HG03175 (cell line): ENCODE measurements around the gene EYA2.

Experiments used
- ATAC-seq: cut with Tn5 transposase; IDR thresholded peaks from one replicate; pipeline ENCODE4 v1.9.1; 2021; ENCODE audit warnings: mild to moderate bottlenecking, moderate library complexity; ENCODE audit not compliant: unreplicated experiment

Gene EYA2

DNA sequence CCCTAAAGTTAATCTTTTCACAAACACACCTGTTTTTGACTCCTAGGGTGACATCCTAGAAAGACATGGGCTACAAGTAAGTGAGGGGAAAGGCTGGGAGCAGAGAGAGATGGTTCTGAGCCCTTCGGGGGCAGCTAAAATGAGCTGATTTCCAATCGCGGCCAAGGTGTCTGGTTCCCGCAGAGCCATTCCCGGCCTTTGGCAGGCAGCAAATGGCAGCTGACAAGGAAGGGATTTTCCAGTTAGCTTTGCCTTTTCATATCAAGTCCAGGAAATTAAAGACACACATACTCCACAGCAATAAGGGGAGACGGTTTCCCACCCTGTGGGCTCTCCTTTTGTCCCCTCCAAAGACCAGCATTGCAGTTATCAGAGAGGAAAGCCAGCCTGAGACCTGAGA, 233.4 kb downstream of the EYA2 start:
- ATAC-seq = no peak

DNA sequence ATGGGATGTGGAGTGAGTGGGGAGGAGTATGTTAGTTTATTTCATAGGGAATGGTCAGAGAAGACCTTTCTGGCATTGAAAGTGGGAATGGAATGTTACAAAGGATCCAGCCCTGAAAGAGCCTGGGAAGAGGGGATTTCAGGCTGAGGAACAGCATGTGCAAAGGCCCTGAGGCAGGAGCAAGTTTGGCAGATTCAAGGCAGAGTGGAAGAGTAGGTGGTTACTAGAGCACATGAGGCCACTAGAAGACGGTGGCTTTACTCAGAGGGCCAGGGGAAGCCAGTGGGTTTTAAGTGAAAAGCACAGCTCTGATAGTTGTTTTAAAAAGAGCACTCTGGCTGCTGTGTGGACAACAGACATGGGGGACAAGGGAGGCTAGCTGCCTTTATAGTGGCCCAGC, 234.7 kb downstream of the EYA2 start:
- ATAC-seq = no peak

DNA sequence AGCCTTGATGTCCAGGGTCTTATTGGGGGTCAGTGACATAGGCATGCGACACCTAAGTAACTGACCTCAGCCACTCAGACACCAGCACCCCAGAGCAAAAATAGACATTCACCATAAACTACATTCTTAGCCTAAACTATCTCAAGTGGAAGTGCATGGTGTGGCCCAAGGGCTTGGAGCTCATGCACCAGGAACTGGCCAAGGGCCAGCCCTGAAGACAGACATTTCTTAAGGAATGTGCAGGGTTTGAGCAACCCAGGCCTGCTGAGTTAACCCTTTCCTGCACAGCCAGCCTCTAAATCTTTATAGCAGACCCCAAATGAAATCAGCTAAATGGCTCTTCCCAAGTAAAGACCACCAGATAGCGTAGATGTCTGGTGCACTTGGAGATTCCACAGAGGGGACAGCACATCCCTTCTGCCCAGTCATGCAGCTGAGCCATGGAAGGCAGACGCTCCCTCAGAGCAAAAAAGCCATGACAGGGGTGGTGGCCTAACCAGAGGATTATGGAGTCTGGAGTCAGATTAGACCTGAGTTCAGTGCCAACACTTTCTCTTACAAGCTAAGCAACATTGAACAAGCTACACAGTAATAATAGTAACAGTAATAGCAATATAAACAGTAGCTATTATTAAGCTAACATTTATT, 239.3 kb downstream of the EYA2 start:
- no peak for ATAC-seq

DNA sequence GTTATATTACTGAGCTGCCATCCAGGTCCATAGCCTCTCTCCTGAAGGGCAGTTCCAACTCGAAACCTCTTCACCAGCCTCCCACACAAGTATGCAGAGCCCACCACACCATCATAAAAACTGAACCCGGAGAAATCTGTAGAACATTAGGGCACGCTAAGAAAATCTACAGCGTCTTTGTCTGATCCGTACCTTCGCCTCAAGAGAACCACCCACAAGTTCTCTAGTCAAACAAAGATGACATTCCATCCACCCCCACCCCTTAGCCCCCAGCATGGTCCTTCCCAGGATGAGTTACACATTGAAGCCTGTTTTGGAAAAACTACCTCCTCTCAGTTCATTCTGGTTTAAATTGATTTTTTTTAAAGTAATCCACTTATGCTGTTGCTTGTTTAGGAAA, 242.1 kb downstream of the EYA2 start:
- ATAC-seq = no peak

DNA sequence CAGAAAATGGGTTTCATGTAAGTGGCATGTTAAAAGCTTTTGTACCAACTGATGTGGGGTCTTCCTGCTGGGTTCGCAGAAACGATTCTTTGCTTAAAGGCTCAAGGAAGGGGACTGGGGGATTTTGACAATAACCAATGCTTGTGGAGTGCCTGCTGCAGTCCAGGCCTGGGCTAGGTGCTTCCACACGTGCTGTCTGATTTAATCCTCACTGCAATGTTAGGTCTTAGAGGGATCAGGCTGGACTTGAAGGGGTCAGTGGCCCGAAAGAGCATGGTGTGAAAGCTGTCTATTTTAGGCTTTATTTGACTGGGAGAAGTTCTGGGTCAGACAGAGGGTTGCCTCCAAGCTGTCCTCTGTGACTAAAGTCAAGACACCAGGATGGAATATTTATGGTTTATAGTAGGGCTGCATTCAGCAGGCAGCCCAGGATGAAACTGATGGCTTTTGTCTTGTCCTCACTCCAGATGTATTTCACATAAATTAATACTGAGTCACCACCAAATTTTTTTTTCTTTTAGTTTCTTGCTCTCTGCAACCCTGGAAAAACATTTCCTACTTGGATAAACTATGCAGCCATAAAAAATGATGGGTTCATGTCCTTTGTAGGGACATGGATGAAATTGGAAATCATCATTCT, 242.7 kb downstream of the EYA2 start:
- ATAC-seq = no peak

DNA sequence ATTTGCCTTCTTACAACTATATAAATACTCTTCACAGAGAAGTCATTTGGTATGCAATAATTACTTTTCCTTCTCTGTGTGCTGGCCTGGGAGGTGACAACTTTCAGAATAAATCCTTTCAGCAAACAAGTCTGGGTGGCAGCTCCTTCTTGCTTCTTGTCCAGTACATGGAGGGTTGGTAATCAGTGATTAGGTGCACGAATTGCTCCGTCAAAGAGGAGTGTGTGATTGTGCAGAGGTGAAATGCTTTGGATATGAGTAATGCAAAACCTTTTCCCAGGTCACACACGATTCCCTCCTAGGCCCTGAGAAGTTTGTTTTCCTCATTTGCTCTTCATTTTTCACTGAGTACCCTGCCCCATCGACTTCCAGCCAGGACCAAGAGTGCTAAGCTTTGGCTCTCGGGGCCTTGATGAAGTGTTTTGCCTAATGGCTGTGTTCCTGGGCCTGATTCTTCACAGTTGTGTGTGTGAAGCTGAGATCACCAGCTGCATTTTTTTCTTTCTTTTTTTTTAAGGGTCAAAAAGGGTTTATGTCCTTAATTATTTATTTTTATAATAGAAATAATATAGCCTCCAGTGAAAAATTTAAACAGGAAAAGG, 245.4 kb downstream of the EYA2 start:
- ATAC-seq = no peak

DNA sequence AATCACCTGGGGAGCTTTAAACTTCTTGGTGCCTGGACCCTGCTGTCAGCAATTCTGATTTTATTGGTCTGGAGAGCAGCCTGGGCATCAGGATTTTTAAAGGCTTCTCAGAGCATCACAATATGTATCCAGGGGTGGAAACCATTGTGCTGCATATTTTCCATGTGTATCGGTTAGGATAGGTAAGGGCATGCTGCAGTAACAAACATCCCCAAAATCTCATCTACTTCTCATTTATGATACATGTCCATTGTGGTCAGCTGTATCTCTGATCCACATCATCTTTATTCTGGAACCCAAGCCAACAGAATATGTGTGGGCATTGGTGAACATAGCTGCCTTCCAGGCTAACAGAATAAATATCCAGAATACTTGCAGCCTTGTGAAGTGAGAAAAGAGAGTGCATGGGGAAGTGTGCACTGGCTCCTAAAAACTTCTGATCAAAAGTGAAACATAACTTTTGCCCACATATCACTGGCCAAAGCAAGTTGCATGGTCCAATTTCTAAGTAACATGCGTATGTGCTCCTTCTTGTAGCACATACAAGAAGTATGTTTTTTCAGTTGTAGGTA, 246.8 kb downstream of the EYA2 start:
- ATAC-seq = no peak

DNA sequence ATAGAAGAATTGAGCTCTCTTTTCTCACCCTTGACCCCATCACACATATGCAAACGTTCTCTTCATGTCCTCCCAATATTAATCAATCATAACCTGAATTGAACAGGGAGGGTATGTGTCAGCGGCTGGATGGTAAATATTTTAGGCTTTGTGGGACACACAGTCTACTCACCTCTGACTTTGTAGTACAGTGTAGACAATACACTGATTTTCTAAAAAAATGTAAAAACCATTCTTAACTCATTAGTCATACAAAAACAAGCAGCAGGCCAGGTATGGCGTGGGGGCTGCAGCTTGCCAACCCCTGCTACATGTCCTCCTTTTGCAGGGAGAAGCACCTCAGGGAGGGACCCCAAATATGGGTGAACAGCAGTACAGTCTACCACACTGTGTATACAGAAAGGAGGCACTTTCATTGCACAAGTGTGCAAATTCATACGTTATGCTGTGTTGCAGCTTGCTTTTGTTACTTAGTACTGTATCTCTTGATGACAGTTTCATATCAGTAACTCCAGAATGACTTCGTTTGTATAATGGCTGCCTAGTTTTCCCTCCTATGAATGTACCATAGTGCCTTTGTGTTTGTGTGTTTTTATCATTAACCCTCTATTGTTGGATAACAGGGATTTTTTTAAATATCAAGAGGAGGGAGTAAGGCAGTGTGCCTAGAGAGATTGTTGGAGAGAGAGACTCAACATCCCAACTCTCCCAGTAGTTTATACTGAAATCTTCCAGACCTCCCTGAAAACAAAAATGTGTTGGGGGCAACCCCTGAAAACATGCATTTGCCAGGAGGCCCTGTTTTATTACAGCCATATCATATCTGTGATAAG, 247.5 kb downstream of the EYA2 start:
- ATAC-seq = no peak

DNA sequence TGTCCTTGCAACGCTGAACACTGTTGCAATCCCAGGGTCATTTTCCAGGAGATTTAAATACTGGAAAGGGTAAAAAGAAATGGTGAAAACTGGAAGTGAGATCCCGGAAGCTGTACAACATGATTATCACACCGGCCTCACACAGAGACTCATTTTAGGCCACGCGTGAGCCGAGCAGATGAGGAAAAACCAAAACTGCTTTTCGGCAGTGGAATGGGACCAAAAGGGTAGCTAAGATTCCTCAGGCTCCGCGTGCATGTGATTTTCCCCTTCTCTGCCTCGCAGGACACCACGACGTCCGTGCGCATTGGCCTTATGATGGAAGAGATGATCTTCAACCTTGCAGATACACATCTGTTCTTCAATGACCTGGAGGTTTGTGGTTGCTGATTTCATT, 248.1 kb downstream of the EYA2 start:
- no peak for ATAC-seq

DNA sequence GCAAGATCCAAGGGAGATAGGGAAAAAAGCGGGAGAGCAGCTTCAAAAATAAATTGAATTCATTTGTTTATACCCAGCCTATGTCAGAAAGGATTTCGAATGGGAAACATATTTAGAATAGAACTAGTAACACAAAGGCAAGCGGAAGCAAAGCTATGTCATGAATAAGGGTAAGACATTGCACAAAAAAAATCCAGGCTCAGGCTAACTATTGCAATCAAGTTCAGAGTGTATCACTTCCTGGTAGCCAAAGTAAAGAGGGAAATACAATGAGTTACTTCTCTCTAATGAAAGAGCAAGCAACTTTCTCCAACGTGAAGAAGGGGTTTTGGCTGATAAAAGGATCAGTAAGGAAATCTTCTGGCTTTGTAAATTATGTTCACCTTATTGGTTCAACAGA, 249.0 kb downstream of the EYA2 start:
- no peak for ATAC-seq

DNA sequence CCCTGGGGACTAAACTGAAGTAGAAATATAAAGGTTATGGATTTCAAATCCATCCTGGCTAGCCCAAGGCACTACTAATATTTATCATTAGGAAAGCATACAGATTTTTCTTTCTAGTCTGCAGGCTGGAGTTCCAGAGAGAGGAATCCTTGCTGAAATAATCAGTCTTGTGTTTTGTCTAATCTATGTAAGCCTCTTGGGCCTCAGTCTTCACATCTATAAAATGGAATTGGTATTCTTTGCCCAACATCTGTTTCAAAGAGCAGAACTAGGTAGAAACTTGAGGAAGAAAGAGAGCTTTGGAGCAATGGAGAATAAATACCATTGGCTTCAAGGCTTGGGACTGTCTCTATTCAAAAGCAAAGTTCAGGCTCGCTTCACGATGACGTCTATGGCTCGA, 249.8 kb downstream of the EYA2 start:
- no peak for ATAC-seq

DNA sequence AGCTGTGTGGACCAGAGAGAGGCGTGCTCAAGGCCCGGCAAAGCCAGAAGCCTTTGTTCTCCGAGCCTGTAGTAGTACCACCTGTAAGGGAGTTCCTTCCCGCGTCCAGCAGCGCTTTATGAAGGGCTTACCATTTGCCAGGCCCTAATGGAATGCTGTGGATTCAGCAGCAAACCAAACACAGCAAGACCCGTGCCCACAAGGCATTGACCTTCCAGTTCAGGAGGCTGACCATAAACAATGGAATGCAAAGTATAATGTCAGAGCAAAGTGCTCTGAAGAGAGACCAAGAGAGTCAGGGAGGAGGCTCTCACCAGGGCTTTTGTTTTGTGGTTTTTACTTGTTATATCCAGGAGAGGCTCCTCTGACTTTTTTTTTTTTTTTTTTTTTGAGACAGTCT, 252.0 kb downstream of the EYA2 start:
- no peak for ATAC-seq

DNA sequence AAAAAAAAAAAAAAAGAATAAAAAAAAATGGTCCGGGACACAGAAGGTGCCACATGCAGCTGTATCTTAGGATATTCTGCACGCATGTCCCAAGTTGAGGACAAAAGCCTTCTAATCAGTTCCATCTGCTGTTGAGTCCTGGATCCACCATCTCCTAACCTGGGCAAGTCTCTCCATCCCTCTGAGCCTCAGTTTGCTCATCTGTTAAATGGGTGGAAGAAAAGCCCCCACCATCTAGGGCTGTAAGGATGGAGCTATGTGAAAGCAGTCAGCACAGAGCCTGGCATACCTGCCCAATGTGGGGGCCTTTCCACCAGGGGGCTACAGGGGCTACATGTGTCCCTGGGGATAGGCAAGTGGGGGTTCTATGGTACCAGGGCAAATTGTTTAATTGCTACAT, 253.4 kb downstream of the EYA2 start:
- ATAC-seq = no peak

DNA sequence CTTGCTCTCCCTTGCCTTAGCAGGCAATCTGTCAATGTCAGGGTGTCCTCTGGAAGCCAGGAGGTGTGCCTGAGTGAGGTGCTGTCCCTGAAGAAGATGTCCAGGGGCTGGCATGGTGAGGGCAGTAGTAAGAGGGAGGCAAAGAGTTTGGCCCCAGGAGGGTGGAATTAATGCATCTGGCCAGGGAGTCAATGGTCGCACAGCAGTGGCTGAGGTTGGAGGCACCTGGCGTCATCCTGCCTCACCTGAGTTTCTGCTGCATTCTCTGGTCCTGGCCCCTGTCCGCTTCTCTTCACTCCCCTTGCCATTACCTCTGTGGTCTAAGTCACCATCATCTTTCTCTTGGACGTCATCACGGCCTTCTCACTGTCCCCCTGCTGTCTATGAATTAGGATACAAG, 255.3 kb downstream of the EYA2 start:
- no peak for ATAC-seq

DNA sequence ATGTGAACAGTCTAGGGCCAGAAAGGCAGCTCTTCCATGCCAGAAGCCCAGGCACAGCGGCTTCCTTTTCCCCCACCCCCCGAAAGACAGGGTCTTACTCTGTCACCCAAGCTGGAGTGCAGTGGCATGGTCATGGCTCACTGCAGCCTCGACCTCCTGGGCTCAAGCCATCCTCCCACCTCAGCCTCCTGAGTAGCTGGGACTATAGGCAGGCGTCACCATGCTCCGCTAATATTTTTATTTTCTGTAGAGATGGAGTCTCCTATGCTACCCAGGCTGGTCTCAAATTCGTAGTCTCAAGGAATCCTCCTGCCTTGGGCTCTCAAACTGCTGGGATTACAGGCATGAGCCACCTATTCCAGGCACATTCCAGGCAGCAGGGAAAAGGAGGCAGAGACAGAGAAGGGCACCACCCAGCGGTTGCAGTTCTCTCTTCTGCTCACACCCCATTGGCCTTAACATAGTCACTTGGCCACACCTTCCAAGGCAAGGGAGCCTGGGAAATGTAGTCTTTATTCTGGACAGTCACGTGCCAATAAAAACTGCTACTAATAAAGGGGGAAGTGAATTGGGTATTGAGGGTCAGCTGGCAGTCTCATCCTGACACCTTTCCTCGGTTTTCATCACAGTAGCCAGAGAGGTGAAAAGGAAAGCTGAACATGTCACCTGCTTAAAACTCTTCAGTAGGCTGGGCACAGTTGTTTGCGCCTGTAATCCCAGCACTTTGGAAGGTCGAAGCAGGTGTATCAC, 255.9 kb downstream of the EYA2 start:
- peak; percentile 42 for ATAC-seq

DNA sequence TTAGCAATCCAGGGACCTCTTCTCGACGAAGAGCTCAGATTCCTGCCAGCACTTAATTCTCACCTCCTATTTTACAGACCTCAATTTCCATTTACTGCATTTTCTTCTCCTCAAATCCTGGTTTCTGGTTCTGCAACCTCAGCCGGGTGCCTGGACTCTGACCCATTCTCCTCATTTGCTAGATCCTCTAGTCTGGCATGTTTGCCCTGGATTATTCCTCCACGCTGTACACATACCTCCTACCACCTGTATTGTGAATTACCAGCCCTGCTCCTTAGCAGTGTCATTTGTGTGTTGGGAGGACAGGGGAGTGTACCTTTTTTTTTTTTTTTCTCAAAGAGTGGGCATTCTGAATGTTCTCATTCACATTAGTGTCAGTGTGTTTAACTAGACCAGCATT, 257.4 kb downstream of the EYA2 start:
- no peak for ATAC-seq

DNA sequence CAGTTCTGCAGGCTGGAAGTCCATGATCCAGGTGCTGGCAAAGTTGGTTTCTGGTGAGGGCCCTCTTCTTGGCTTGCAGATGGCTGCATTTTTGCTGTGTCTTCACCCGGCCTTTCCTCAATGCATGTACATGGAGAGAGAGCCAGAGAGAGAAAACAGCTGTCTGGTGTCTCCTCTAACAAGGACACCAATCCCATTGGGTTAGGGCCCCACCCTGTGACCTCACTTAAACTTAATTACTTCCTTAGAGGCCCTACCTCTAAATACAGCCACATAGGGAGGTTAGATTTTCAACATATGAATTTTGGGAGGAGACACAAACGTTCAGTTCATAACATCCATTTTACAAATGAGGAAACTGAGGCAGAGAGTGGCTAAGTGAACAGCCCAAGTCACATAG, 259.4 kb downstream of the EYA2 start:
- no peak for ATAC-seq

DNA sequence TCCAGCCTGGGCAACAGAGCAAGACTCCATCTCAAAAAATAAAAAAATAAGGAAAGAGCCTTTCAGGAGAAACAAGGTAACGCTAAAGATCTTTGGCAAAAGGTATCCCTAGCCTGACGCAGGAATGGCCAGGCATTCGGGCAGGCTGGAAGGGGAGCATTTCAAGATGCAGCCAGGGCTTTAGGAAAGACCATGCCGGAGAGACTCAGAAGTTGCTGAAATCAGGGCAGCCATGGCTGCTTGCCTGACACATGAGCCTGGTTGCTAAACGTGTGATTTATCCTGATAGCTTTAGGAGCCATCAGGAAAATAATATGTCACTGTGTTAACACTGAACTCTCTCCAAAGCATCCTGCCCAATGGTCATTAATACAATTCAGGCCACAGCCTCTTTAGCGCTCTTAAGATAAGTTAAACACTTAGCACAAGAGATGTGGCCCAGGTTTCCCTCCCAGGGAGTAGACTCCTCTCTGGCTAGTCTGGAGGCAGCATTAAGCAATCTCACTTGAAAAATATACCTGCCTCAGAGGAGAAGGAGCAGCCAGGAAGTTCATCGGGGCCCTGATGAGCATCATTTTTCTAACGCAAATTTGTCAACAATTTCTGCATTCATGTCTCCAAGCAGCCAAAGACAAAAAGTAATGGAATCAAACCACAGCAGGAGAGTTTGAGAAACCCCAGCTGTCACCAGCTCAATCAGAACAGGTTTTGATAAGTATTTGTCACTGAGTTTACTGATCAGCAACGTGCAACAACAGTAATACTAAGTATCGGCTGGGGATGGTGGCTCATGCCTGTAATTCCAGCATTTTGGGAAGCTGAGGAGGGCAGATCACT, 261.9 kb downstream of the EYA2 start:
- no peak for ATAC-seq

DNA sequence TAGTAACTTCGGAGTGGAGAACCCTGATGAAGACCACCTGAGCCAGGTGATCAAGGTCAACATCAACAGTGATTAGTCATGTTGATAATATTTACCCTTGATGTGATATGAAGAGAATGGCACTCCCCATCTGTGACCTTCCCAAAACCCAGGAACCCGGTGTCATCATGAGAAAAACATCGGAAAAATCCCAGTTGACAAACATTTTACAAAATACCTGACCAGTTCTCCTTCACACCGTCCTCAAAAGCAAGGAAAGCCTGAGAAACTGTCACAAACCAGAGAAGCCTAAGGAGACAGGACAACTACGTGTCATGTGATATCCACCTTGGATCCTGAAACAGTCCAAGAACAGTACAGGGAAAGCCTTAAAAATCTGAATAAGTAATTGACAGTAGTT, 264.5 kb downstream of the EYA2 start:
- ATAC-seq = no peak

DNA sequence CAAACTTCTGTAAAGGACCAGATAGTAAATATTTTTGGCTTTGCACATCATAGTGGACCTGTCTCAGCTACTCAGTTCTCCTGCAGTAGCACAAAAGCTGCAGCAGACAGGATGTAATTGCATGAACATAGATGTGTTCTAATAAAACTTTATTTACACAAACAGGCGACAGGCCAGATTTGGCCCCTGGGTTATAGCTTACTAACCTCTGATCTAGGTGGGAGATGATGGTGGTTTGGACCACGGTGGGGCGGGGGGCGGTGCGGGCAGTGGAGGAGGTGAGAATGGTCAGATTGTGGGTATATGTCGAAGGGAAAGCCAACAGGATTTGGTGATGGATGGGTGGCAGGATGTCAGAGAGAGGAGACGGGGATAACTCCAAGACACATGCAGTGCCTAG, 265.6 kb downstream of the EYA2 start:
- no peak for ATAC-seq
